ENCODE results near the gene SH3RF3.

- TF ChIP-seq, protein P1, sequence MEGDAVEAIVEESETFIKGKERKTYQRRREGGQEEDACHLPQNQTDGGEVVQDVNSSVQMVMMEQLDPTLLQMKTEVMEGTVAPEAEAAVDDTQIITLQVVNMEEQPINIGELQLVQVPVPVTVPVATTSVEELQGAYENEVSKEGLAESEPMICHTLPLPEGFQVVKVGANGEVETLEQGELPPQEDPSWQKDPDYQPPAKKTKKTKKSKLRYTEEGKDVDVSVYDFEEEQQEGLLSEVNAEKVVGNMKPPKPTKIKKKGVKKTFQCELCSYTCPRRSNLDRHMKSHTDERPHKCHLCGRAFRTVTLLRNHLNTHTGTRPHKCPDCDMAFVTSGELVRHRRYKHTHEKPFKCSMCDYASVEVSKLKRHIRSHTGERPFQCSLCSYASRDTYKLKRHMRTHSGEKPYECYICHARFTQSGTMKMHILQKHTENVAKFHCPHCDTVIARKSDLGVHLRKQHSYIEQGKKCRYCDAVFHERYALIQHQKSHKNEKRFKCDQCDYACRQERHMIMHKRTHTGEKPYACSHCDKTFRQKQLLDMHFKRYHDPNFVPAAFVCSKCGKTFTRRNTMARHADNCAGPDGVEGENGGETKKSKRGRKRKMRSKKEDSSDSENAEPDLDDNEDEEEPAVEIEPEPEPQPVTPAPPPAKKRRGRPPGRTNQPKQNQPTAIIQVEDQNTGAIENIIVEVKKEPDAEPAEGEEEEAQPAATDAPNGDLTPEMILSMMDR (IDR thresholded peaks at IDR 0.05 in 4 of 5, conservative IDR thresholded peaks at IDR 0.05 in 1 of 5), result no peak
- TF ChIP-seq POLR2A (IDR thresholded peaks at IDR 0.05), result no peak
Observed at GRCh38 chr2:109379507-109379906, 250.5 kb downstream of the SH3RF3 start.
